C4-2B (cell line): ENCODE data around the gene PSAPL1.

ENCODE experiments used
- CTCF ChIP-seq: fragments of 450-650 bp; conservative IDR thresholded peaks from 2 replicates; pipeline ENCODE4 v1.5.1; 2017; ENCODE audit warnings: mild to moderate bottlenecking
- ZFX ChIP-seq: fragments of 450-650 bp; IDR thresholded peaks from 2 replicates; pipeline ENCODE4 v1.6.1; 2017

- TF ChIP-seq CTCF (no peak), ZFX (no peak)
Observed at GRCh38 chr4:7411491-7411890, 23.2 kb downstream of the PSAPL1 start.
